ENCODE results near the gene SMYD1. TPM values are rescaled to one million over a fixed set of nuclear protein-coding genes. Genes with fewer than 3 reads are reported as not detected.

The SMYD1 gene
- total RNA-seq, 2 donors from 2014 or later: not detected

DNA sequence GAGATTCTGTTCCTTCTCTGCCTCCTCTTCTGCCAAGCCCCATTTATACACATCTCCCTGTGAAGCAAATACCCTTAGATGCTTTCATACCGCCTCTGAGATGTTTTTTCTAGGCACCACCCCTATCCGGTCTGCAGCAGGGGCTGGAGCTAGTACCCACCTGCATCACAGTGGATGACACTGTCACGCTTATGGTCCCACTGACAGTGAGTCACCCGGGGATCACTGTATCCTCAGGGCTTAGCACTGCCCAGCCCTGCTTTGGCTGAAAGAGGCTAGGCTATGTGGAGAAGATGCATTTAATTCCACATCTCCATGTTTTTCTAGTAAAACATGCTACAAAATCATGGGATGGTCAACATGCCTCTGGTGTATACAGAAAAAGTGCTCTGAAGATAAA is 50.3 kb downstream of the SMYD1 start:
- TF ChIP-seq, protein P1, sequence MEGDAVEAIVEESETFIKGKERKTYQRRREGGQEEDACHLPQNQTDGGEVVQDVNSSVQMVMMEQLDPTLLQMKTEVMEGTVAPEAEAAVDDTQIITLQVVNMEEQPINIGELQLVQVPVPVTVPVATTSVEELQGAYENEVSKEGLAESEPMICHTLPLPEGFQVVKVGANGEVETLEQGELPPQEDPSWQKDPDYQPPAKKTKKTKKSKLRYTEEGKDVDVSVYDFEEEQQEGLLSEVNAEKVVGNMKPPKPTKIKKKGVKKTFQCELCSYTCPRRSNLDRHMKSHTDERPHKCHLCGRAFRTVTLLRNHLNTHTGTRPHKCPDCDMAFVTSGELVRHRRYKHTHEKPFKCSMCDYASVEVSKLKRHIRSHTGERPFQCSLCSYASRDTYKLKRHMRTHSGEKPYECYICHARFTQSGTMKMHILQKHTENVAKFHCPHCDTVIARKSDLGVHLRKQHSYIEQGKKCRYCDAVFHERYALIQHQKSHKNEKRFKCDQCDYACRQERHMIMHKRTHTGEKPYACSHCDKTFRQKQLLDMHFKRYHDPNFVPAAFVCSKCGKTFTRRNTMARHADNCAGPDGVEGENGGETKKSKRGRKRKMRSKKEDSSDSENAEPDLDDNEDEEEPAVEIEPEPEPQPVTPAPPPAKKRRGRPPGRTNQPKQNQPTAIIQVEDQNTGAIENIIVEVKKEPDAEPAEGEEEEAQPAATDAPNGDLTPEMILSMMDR (IDR thresholded peaks at IDR 0.05): no peak
- no peaks in the 10 kb centered on the region for H3K36me3 ChIP-seq
- DNase-seq (ENCODE audit: low spot score) (no peak), ATAC-seq (ENCODE audit: insufficient number of reproducible peaks, low FRiP score, low read depth) (no peak)
- H3K27me3 ChIP-seq (replicated peaks; ENCODE audit: insufficient read depth): no peaks in the 10 kb centered on the region
- H3K4me3 ChIP-seq: no peak overlapping the region
- H3K27ac ChIP-seq: no peak overlapping the region
- no peaks in the 10 kb centered on the region for H3K4me1 ChIP-seq (ENCODE audit: control insufficient read depth in 1 of 2, low read depth in 2 of 2)
- H3K9me3 ChIP-seq: no peaks in the 10 kb centered on the region

DNA sequence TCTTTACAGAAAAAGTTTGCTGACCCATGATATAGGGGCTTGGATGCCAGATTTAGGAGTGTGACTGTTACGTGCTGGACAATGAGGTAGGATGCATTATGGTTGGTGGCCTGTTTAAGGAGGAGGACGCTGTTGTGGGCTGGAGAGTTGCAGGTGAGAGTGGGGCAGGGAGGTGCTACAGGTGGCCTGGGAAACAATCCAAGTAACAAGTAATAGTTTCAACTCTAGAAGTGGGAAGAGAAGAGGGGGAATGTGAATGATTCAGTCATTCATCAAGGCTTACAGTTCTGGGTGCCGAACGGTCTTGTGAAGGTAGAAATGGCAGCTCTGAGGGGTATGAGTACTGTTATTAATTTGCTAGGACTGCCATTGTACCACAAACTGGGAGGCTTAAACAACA is 54.1 kb downstream of the SMYD1 start:
- Histone ChIP-seq H3K27me3 (replicated peaks; ENCODE audit: insufficient read depth) (no peaks in the 10 kb centered on the region), H3K4me3 (no peak overlapping the region), H3K9me3 (no peaks in the 10 kb centered on the region), H3K27ac (no peak overlapping the region), H3K36me3 (no peaks in the 10 kb centered on the region), H3K4me1 (ENCODE audit: control insufficient read depth in 1 of 2, low read depth in 2 of 2) (no peaks in the 10 kb centered on the region)
- TF ChIP-seq, protein P1 (IDR thresholded peaks at IDR 0.05): no peak
- DNase-seq (ENCODE audit: low spot score): no peak
- no peak for ATAC-seq (ENCODE audit: insufficient number of reproducible peaks, low FRiP score, low read depth)

DNA sequence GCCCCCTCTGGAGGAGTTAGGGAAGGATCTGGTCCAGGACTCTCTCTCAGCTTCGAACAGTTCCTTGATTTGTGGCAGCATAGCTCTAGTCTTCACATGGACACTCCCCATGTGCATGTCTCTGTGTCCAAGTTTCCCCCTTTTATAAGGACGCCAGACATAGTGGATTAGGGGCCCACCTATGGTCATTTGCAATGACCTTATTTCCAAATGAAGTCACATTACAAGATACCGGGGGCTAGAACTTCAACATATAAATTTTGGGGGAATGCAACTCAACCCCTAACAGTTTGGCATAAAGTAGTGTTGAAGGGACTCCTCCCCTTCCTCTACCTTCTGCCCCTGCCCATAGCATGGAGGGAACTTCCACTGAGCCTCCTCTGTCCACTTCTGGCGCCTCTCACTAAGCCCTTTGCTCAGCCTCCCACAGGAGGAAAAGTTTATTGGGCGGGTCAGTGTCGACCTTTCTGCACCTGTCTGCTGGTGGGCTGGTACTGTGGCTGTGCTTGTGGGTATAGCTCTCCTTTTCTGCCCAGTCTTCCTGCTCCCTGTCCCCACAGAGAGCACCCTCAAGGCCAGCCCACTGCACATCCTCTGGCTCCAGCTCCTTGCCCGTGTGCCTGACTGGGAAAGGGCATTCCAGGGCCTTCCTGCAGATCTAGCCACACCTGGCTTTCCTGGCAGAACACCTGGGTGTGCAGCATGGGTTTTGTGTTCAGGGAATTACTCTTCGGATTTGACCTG is 54.7 kb downstream of the SMYD1 start:
- Histone ChIP-seq H3K4me3 (no peak overlapping the region), H3K27me3 (replicated peaks; ENCODE audit: insufficient read depth) (no peaks in the 10 kb centered on the region), H3K36me3 (no peaks in the 10 kb centered on the region), H3K27ac (no peak overlapping the region), H3K9me3 (no peaks in the 10 kb centered on the region), H3K4me1 (ENCODE audit: control insufficient read depth in 1 of 2, low read depth in 2 of 2) (no peaks in the 10 kb centered on the region)
- TF ChIP-seq, protein P1 (IDR thresholded peaks at IDR 0.05): no peak
- no peak for ATAC-seq (ENCODE audit: insufficient number of reproducible peaks, low FRiP score, low read depth)
- no peak for DNase-seq (ENCODE audit: low spot score)

DNA sequence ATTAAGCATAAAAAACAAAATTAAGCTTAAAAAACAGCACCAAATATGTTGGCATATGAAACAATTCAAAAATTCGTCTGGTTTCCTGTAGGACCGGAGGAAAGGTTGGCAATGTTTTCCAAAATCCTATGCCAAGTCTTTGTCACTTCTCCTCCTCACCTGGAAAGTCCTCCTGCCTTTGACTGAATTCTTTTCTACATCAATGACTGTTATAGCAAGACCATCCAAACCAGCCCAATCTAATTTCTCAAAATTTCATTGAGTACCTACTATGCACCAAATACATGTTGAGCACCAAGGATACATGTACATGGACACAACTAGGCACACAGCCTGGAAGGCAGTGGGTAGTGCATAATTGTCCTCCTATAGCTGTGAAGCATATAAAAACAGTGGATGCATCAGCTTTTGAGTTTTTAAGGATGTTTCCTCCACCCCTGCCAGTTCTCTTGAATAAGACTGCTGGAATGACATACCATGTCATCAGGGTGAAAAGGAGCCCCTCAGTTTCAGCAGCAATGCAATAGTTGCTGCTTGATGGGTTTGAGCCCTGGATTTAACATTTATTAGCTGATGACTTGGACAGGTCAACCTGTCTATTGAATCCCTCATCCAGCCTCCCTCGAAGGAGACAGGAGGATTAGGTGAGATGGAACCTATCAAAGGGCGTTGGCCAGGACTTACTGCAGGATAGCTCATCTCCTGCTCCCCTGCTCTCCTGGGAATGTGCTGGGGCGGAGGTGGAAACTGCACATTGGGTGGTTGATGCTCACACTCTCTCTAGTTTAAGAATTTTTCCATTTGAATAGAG is 55.7 kb downstream of the SMYD1 start:
- TF ChIP-seq, protein P1 (IDR thresholded peaks at IDR 0.05): no peak
- H3K9me3 ChIP-seq: no peaks in the 10 kb centered on the region
- H3K27me3 ChIP-seq (replicated peaks; ENCODE audit: insufficient read depth): no peaks in the 10 kb centered on the region
- H3K4me3 ChIP-seq: no peak overlapping the region
- no peaks in the 10 kb centered on the region for H3K4me1 ChIP-seq (ENCODE audit: control insufficient read depth in 1 of 2, low read depth in 2 of 2)
- no peak for DNase-seq (ENCODE audit: low spot score)
- no peak overlapping the region for H3K27ac ChIP-seq
- no peaks in the 10 kb centered on the region for H3K36me3 ChIP-seq
- no peak for ATAC-seq (ENCODE audit: insufficient number of reproducible peaks, low FRiP score, low read depth)

Measured in thoracic aorta (tissue), 2 donors.